Karpas-422 (cell line): ENCODE results near the gene RERG. TPM values are rescaled to one million over a fixed set of nuclear protein-coding genes. Genes with fewer than 3 reads are reported as not detected.

Experiments used
- DNase-seq: peaks from one replicate; pipeline ENCODE4 v3.0.0-alpha.2; 2015
- H2AFZ ChIP-seq: fragments of 200-600 bp; sonication (generic); 2 replicates; pipeline ENCODE4 v1.6.1; 2014; ENCODE audit warnings: antibody characterized with exemption, low read length, mixed read lengths
- H3K27ac ChIP-seq: fragments of 200-600 bp; sonication (generic); 2 replicates; pipeline ENCODE4 v1.5.1; 2014; ENCODE audit warnings: mild to moderate bottlenecking, low read length, moderate library complexity
- H3K27me3 ChIP-seq: fragments of 200-600 bp; sonication (generic); 2 replicates; pipeline ENCODE4 v1.6.1; 2014; ENCODE audit warnings: low read length, mixed read lengths
- H3K36me3 ChIP-seq: fragments of 200-600 bp; sonication (generic); 2 replicates; pipeline ENCODE4 v1.6.1; 2014; ENCODE audit warnings: low read length, mixed read lengths; ENCODE audit not compliant: insufficient read depth
- H3K4me1 ChIP-seq: fragments of 200-600 bp; sonication (generic); 2 replicates; pipeline ENCODE4 v1.6.1; 2014; ENCODE audit warnings: mild to moderate bottlenecking, low read length, mixed read lengths
- H3K4me2 ChIP-seq: fragments of 200-600 bp; sonication (generic); 2 replicates; pipeline ENCODE4 v1.6.1; 2014; ENCODE audit warnings: low read length, low read depth, mild to moderate bottlenecking; ENCODE audit not compliant: poor library complexity, severe bottlenecking
- H3K4me3 ChIP-seq: fragments of 200-600 bp; sonication (generic); 2 replicates; pipeline ENCODE4 v1.5.1; 2014; ENCODE audit warnings: mild to moderate bottlenecking, antibody characterized with exemption, low read length, mixed read lengths
- H3K79me2 ChIP-seq: fragments of 200-600 bp; sonication (generic); 2 replicates; pipeline ENCODE4 v1.6.1; 2014; ENCODE audit warnings: mild to moderate bottlenecking, low read length, mixed read lengths
- H3K9ac ChIP-seq: fragments of 200-600 bp; sonication (generic); 2 replicates; pipeline ENCODE4 v1.6.0; 2014; ENCODE audit warnings: low read length
- H3K9me2 ChIP-seq: fragments of 200-600 bp; sonication (generic), shearing (Covaris generic); replicated peaks from 2 replicates; pipeline ENCODE4 v1.6.0; 2014; ENCODE audit warnings: mild to moderate bottlenecking, low read length, moderate library complexity; ENCODE audit not compliant: insufficient read depth
- H3K9me3 ChIP-seq: fragments of 300-700, 200-600 bp; sonication (generic); 2 replicates; pipeline ENCODE4 v1.6.1; 2014; ENCODE audit warnings: low read length, mixed read lengths
- H4K20me1 ChIP-seq: fragments of 200-600 bp; sonication (generic); 2 replicates; pipeline ENCODE4 v1.6.1; 2014; ENCODE audit warnings: mild to moderate bottlenecking, antibody characterized with exemption, low read length, low read depth; ENCODE audit not compliant: insufficient read depth
- total RNA-seq: library from RNA; depleted of rRNA; stranded (reverse); fragments of >200 nt; shearing (Covaris generic); gene quantifications from 2 replicates; pipeline ENCODE4 v1.2.3, GENCODE V29; 2014; ENCODE audit warnings: low replicate concordance

The RERG gene
- total RNA-seq, 1 experiment from 2014 or later: not detected

- no peaks in the 10 kb centered on the region for H4K20me1 ChIP-seq
- H3K79me2 ChIP-seq: no peaks in the 10 kb centered on the region
- no peak overlapping the region for H3K4me3 ChIP-seq
- no peak overlapping the region for H3K27ac ChIP-seq
- H3K36me3 ChIP-seq: no peaks in the 10 kb centered on the region
- no peaks in the 10 kb centered on the region for H3K9me2 ChIP-seq
- no peaks in the 10 kb centered on the region for H3K27me3 ChIP-seq
- DNase-seq: no peak
- no peak overlapping the region for H2AFZ ChIP-seq
- H3K4me1 ChIP-seq: no peaks in the 10 kb centered on the region
- H3K9me3 ChIP-seq: no peaks in the 10 kb centered on the region
- H3K4me2 ChIP-seq: no peak overlapping the region
- no peak overlapping the region for H3K9ac ChIP-seq
These were observed 6.2 kb downstream of the RERG start for GRCh38 chr12:15214851-15215601.

GRCh38 chr12:15212930-15213329 is 8.3 kb downstream of the RERG start:
- H3K9ac ChIP-seq: no peak overlapping the region
- H4K20me1 ChIP-seq: no peaks in the 10 kb centered on the region
- no peak overlapping the region for H3K4me3 ChIP-seq
- H3K9me2 ChIP-seq: no peaks in the 10 kb centered on the region
- H3K79me2 ChIP-seq: no peaks in the 10 kb centered on the region
- no peak overlapping the region for H3K27ac ChIP-seq
- H3K36me3 ChIP-seq: no peaks in the 10 kb centered on the region
- no peaks in the 10 kb centered on the region; the same call in 1 of the 2 replicates for H3K27me3 ChIP-seq
- H3K4me1 ChIP-seq: no peaks in the 10 kb centered on the region
- no peak overlapping the region for H3K4me2 ChIP-seq
- no peak for DNase-seq
- H2AFZ ChIP-seq: no peak overlapping the region
- H3K9me3 ChIP-seq: no peaks in the 10 kb centered on the region

GRCh38 chr12:15209782-15210181 is 11.4 kb downstream of the RERG start:
- H3K9ac ChIP-seq: no peak overlapping the region
- H4K20me1 ChIP-seq: no peaks in the 10 kb centered on the region
- no peaks in the 10 kb centered on the region for H3K9me3 ChIP-seq
- no peaks in the 10 kb centered on the region for H3K9me2 ChIP-seq
- H3K4me2 ChIP-seq: no peak overlapping the region
- H3K27me3 ChIP-seq: no peaks in the 10 kb centered on the region; the same call in 1 of the 2 replicates
- no peak for DNase-seq
- H3K27ac ChIP-seq: no peak overlapping the region
- H3K4me3 ChIP-seq: no peak overlapping the region
- no peaks in the 10 kb centered on the region for H3K4me1 ChIP-seq
- no peaks in the 10 kb centered on the region for H3K36me3 ChIP-seq
- H3K79me2 ChIP-seq: no peaks in the 10 kb centered on the region
- no peak overlapping the region for H2AFZ ChIP-seq

DNA sequence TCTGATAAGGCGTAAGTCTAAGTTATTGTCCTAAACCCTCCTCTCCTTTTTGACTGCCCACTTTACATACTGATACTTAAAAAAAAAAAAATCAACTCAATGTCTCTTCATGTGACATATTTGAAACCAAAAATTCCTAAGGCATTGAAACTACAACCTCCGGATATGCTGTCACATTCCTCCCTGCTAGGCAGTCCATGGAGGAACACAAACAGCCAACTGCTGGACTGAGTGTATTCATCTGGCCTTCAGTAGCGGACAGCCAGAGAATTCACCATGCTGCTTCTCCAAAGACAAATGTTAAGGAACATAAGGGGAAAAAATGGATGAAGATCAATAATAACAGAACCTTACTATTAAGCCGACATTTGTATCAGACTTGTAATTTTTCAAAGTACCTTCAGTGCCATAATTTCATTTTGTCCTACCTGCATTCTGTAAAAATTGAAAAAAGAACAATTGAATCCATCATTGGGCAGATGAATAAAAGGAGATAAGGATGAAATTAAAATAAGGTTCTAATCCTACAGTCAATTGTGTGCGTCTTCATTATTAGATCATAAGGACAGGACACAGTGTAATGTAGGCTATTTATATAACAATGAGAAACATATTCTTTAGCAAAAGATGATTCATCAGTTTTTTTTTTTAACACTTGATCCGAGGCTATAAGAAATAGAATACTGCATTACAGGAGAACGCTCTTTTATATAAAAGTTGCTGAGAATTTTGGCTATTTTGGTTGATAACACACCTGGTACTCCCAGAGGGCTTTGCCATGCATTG is 12.2 kb downstream of the RERG start:
- Histone ChIP-seq H3K27ac (no peak overlapping the region), H3K79me2 (no peaks in the 10 kb centered on the region), H2AFZ (no peak overlapping the region), H3K4me2 (no peak overlapping the region), H3K36me3 (no peaks in the 10 kb centered on the region), H3K27me3 (no peaks in the 10 kb centered on the region; the same call in 1 of the 2 replicates), H3K4me3 (no peak overlapping the region), H3K9ac (no peak overlapping the region), H3K9me2 (no peaks in the 10 kb centered on the region), H4K20me1 (no peaks in the 10 kb centered on the region), H3K9me3 (no peaks in the 10 kb centered on the region), H3K4me1 (no peaks in the 10 kb centered on the region)
- DNase-seq: no peak

DNA sequence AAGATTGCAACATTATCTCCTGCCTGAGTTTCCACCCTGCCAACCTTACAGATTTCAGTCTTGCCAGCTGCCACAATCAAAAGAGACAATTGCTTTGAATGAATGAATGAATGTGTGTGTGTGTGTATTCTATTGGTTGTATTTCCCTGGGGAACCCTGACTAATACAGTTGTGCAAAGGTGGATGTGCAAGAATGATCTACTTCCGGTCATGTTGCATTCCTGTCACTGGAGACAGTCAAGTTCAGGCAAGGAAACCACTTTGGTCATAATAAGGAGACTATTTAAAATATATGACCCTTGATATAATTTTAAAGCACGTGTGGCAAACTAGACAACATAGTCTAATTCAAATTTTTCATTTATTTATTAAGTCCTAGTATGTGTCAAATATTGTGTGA is 13.1 kb downstream of the RERG start:
- Histone ChIP-seq H3K27me3 (no peaks in the 10 kb centered on the region; the same call in 1 of the 2 replicates), H3K4me1 (no peaks in the 10 kb centered on the region), H3K36me3 (no peaks in the 10 kb centered on the region), H3K9me2 (no peaks in the 10 kb centered on the region), H2AFZ (no peak overlapping the region), H3K4me2 (no peak overlapping the region), H3K4me3 (no peak overlapping the region), H3K79me2 (no peaks in the 10 kb centered on the region), H3K9ac (no peak overlapping the region), H4K20me1 (no peaks in the 10 kb centered on the region), H3K27ac (no peak overlapping the region), H3K9me3 (no peaks in the 10 kb centered on the region)
- DNase-seq: no peak

- Histone ChIP-seq H4K20me1 (no peaks in the 10 kb centered on the region), H3K9me3 (no peaks in the 10 kb centered on the region)
- no peak for DNase-seq
These were observed 14.3 kb downstream of the RERG start for GRCh38 chr12:15206831-15207389.

DNA sequence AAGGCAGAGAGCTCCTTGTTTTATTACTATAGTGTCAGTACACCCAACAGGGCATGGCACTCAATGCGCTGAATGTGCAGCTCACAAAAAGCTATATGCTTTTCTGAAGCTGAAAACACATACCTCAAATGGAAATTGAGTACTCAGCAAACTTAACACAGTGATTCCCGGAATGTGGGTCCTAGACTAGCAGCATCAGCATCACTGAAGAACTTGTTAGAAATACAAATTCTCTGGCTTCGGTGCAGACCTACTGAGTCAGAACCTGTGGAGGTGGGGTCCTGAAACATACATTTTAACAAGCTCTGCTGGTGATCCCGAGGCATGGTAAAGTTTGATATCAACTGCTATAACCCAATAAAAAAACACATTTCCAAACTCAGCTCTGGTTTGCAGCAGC is 14.9 kb downstream of the RERG start:
- Histone ChIP-seq H3K9me3 (no peaks in the 10 kb centered on the region), H3K27me3 (no peaks in the 10 kb centered on the region; the same call in 1 of the 2 replicates), H4K20me1 (no peaks in the 10 kb centered on the region), H3K4me1 (no peaks in the 10 kb centered on the region), H3K79me2 (no peaks in the 10 kb centered on the region), H2AFZ (no peak overlapping the region), H3K4me2 (no peak overlapping the region), H3K4me3 (no peak overlapping the region), H3K27ac (no peak overlapping the region), H3K9me2 (no peaks in the 10 kb centered on the region), H3K9ac (no peak overlapping the region), H3K36me3 (no peaks in the 10 kb centered on the region)
- no peak for DNase-seq

More at GRCh38 chr12:15206831-15207389, 14.3 kb downstream of the RERG start:
- Histone ChIP-seq H3K4me1 (no peaks in the 10 kb centered on the region), H3K79me2 (no peaks in the 10 kb centered on the region), H3K9ac (no peak overlapping the region), H3K27ac (no peak overlapping the region), H3K36me3 (no peaks in the 10 kb centered on the region), H3K9me2 (no peaks in the 10 kb centered on the region), H3K4me2 (no peak overlapping the region), H3K27me3 (no peaks in the 10 kb centered on the region; the same call in 1 of the 2 replicates), H3K4me3 (no peak overlapping the region), H2AFZ (no peak overlapping the region)

GRCh38 chr12:15205341-15206010 is 15.7 kb downstream of the RERG start:
- Histone ChIP-seq H4K20me1 (no peaks in the 10 kb centered on the region), H3K27me3 (no peaks in the 10 kb centered on the region; the same call in 1 of the 2 replicates), H3K4me1 (no peaks in the 10 kb centered on the region), H3K4me2 (no peak overlapping the region), H2AFZ (no peak overlapping the region), H3K79me2 (no peaks in the 10 kb centered on the region), H3K27ac (no peak overlapping the region), H3K4me3 (no peak overlapping the region), H3K9ac (no peak overlapping the region), H3K9me2 (no peaks in the 10 kb centered on the region), H3K9me3 (no peaks in the 10 kb centered on the region), H3K36me3 (no peaks in the 10 kb centered on the region)
- DNase-seq: no peak
